Fibroblast of the aortic adventitia (primary cell): ENCODE data around the gene CCL27. TPM values are rescaled to one million over a fixed set of nuclear protein-coding genes. Genes with fewer than 3 reads are reported as not detected.

Experiments
- DNase-seq: peaks from one replicate; pipeline ENCODE4 v3.0.0-alpha.2; 2010; ENCODE audit warnings: low read depth
- H3K4me3 ChIP-seq: 2 replicates; pipeline ENCODE4 v1.5.1; 2011; ENCODE audit warnings: low read depth, mild to moderate bottlenecking, control low read depth, low read length, moderate library complexity
- CTCF ChIP-seq: IDR thresholded peaks from 2 replicates; pipeline ENCODE4 v1.5.1; 2011; ENCODE audit warnings: mild to moderate bottlenecking, low read length, control low read depth, inconsistent platforms; ENCODE audit not compliant: insufficient read depth
- total RNA-seq: library from RNA; depleted of rRNA; stranded (reverse); fragments of >200 nt; gene quantifications from 2 replicates; pipeline ENCODE4 v1.2.3, GENCODE V29; 2012; ENCODE audit warnings: low replicate concordance

The CCL27 gene
- total RNA-seq, 1 donor = not detected

GRCh38 chr9:34701023-34701768 lies 38.7 kb upstream of the CCL27 start:
- DNase-seq = peak; percentile 43
- TF ChIP-seq CTCF = peak; percentile 89
- H3K4me3 ChIP-seq = peak overlapping the region; percentile 69

GRCh38 chr9:34694811-34695210 lies 32.4 kb upstream of the CCL27 start:
- DNase-seq = peak; percentile 54
- H3K4me3 ChIP-seq = no peak overlapping the region
- no peak for TF ChIP-seq CTCF

GRCh38 chr9:34693560-34693959 lies 31.1 kb upstream of the CCL27 start:
- H3K4me3 ChIP-seq = no peak overlapping the region
- DNase-seq = no peak
- TF ChIP-seq CTCF = no peak

- no peak overlapping the region for H3K4me3 ChIP-seq
- TF ChIP-seq CTCF = no peak
- DNase-seq = no peak
Observed at GRCh38 chr9:34691936-34692315, 29.5 kb upstream of the CCL27 start.

- DNase-seq = peak; percentile 15
- no peak for TF ChIP-seq CTCF
- H3K4me3 ChIP-seq = no peak within 1 kb of the TSS
Observed at GRCh38 chr9:34690983-34691935, 28.8 kb upstream of the CCL27 start, which contains the start of gene CCL19. Gene CCL19 (minus strand): TSS chr9:34691276. CDS start chr9:34691139, 137 bp downstream.

- no peak for TF ChIP-seq CTCF
- H3K4me3 ChIP-seq = no peak overlapping the region
- DNase-seq = no peak
Observed at GRCh38 chr9:34689512-34689911, 27.1 kb upstream of the CCL27 start.
